ENCODE results near the gene KIAA0753. TPM values are rescaled to one million over a fixed set of nuclear protein-coding genes. Genes with fewer than 3 reads are reported as not detected.

Gene KIAA0753
- total and polyA plus RNA-seq, 2 of the 8 experiments (the other 6 are each of a cell fraction or from before 2014, with no cell fraction given): 5.0 to 27.1 TPM

DNA sequence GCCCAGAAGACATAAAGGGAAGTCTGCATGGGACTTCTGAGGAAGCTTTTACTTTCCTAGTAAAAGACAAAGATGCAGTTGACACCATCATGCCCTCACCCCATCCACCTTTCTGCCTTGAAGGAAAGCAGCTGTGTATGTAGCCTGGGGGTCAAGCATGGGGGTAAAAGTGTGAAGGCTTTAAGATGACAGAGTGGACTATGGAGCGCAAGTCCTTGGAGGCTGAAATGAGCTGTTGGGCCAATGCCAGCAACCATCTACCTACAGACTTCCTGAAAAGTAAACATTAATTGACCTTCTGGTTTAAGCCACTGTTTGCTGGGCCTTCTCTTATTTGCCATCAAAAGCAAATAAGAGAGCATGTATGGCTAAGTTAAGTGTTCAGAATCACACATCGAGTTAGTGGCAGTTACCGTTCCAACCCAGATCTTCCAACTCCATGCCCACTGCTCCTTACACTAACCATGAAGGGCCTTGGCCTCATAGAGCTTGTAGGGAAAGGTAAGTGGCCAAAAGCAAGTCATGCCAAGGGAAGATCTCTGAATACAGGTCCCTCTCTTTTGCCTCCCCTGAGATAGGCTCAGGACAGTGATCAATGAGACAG is 42.7 kb upstream of the KIAA0753 start:
- Histone ChIP-seq H3K56ac (replicated peaks; ENCODE audit: insufficient read length, low read depth, low read length) (no peak overlapping the region), H3K9me3 (ENCODE audit: insufficient read depth in 2 of 2, low read depth in 1 of 2, low read length in 1 of 2) (no peaks in the 10 kb centered on the region), H2BK120ac (replicated peaks; ENCODE audit: low read depth, low read length) (no peak overlapping the region), H3K4me2 (ENCODE audit: insufficient read depth in 1 of 2, low read depth in 2 of 2, low read length in 2 of 2) (no peak overlapping the region), H3K23ac (ENCODE audit: insufficient read length) (no peak overlapping the region), H2AFZ (ENCODE audit: low read length) (no peak overlapping the region), H3K27ac (ENCODE audit: low read depth, low read length) (no peak overlapping the region), H3K79me2 (ENCODE audit: control insufficient read depth in 1 of 2, insufficient read depth in 2 of 2, low read length in 2 of 2) (no peaks in the 10 kb centered on the region), H3K36me3 (ENCODE audit: control insufficient read depth in 2 of 4, insufficient read depth in 4 of 4, low read length in 3 of 4) (no peaks in the 10 kb centered on the region), H2AK5ac (ENCODE audit: low read depth, low read length) (0 out of 2 replicates have a peak overlapping the region, but pooled peaks have one; percentile 24), H2BK5ac (ENCODE audit: low read depth, low read length) (no peak overlapping the region), H3K27me3 (replicated peaks in 1 of 4; ENCODE audit: control insufficient read depth in 3 of 4, extremely low read depth in 1 of 4, insufficient read depth in 3 of 4, low read length in 3 of 4) (no peaks in the 10 kb centered on the region; a peak in 1 of 7 replicates), H4K20me1 (replicated peaks in 1 of 2; ENCODE audit: control insufficient read depth in 1 of 2, insufficient read depth in 2 of 2, low read length in 2 of 2) (no peaks in the 10 kb centered on the region), H3K18ac (ENCODE audit: extremely low read depth, low read length) (no peak overlapping the region), H4K5ac (ENCODE audit: insufficient read length, low read depth, low read length) (no peak overlapping the region), H3K4me1 (replicated peaks in 1 of 4; ENCODE audit: control insufficient read depth in 3 of 4, insufficient read depth in 4 of 4, low read length in 3 of 4) (no peaks in the 10 kb centered on the region; a peak in 1 of 7 replicates), H3K9ac (replicated peaks in 1 of 4; ENCODE audit: extremely low read depth in 1 of 4, low read depth in 3 of 4, low read length in 3 of 4) (no peak overlapping the region), H3K23me2 (ENCODE audit: low read depth, low read length) (no peaks in the 10 kb centered on the region), H2BK12ac (ENCODE audit: low read depth, low read length) (no peak overlapping the region), H3K14ac (ENCODE audit: insufficient read length) (no peak overlapping the region), H2BK15ac (ENCODE audit: low read length) (no peak overlapping the region), H2BK20ac (ENCODE audit: low read length) (no peak overlapping the region), H3K4ac (replicated peaks; ENCODE audit: insufficient read length, low read depth, low read length) (no peak overlapping the region), H3K4me3 (ENCODE audit: extremely low read depth in 1 of 4, insufficient read depth in 2 of 4, low read depth in 3 of 4, low read length in 4 of 4) (no peak overlapping the region), H3K79me1 (ENCODE audit: low read depth, low read length) (no peaks in the 10 kb centered on the region), H4K8ac (ENCODE audit: extremely low read depth, insufficient read depth, low read length) (no peak overlapping the region), H4K91ac (replicated peaks; ENCODE audit: insufficient read length, low read length) (no peak overlapping the region)
- POLR2A ChIA-PET (ENCODE audit: partially characterized antibody): interaction anchor here (0.8 kb wide), 1 partner anchor 8 kb away, joined by 3 read pairs; no protein-coding TSS in a partner anchor
- FAIRE-seq: no peak
- CTCF ChIA-PET (ENCODE audit: partially characterized antibody): interaction anchor here (0.9 to 2.6 kb wide), 6 partner anchors 11 to 321 kb away, joined by 3 to 13 read pairs (median 6); no protein-coding TSS in a partner anchor
- DNase-seq (ENCODE audit: low read depth in 1 of 2, low spot score in 2 of 2): no peak
- WGBS, 2 experiments (ENCODE audit: extremely low coverage in 1 of 2, insufficient coverage in 1 of 2, insufficient read length in 1 of 2, insufficient replicate concordance in 2 of 2, low coverage in 1 of 2, low lambda C conversion rate in 2 of 2, missing lambda C conversion rate in 1 of 2): 94% methylated on average over 3 of the region's 3 CpGs; no CpG with 5 or more reads in 1 of the 2 experiments
- TF ChIP-seq NRF1 (IDR thresholded peaks at IDR 0.05; ENCODE audit: low read depth, low read length) (no peak), RXRA (IDR thresholded peaks at IDR 0.05; ENCODE audit: insufficient read depth, low read depth, low read length) (no peak), BRCA1 (IDR thresholded peaks at IDR 0.05; ENCODE audit: low read depth, low read length) (no peak), MAFK (IDR thresholded peaks at IDR 0.05; ENCODE audit: low read depth, low read length) (no peak), HDAC6 (IDR thresholded peaks at IDR 0.05; ENCODE audit: low read depth, low read length) (no peak), CREB1 (IDR thresholded peaks at IDR 0.05) (no peak), POLR2AphosphoS5 (IDR thresholded peaks at IDR 0.05; ENCODE audit: low read depth, low read length) (no peak), SIRT6 (IDR thresholded peaks at IDR 0.05; ENCODE audit: low read length) (no peak), TAF7 (optimal IDR thresholded peaks at IDR 0.05; ENCODE audit: borderline replicate concordance, low read depth, low read length) (no peak), HDAC2 (IDR thresholded peaks at IDR 0.05; ENCODE audit: borderline replicate concordance in 1 of 2, low read depth in 2 of 2, low read length in 2 of 2) (no peak), EP300 (IDR thresholded peaks at IDR 0.05; ENCODE audit: borderline replicate concordance in 1 of 2, low read depth in 2 of 2, low read length in 2 of 2) (no peak)
- TF ChIP-seq, protein P1, sequence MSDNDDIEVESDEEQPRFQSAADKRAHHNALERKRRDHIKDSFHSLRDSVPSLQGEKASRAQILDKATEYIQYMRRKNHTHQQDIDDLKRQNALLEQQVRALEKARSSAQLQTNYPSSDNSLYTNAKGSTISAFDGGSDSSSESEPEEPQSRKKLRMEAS (IDR thresholded peaks at IDR 0.05): no peak
